Measurements from ENCODE around the gene DGLUCY. TPM values are rescaled to one million over a fixed set of nuclear protein-coding genes. Genes with fewer than 3 reads are reported as not detected.

The DGLUCY gene
- total RNA-seq, 4 donors from 2014 or later = 47.1 to 145 (median 102) TPM

- peak overlapping the region; percentile 56 to 80 (median 68) for H3K27ac ChIP-seq
- H3K4me1 ChIP-seq = peaks cover 0 to 30% (median 21%) of the 10 kb centered on the region in 4 donors
- no peak overlapping the region for H3K4me3 ChIP-seq
- TF ChIP-seq POLR2A (IDR thresholded peaks at IDR 0.05) (no peak), CTCF (IDR thresholded peaks at IDR 0.05) (no peak)
- no peak for DNase-seq
- no peaks in the 10 kb centered on the region for H3K9me3 ChIP-seq
- H3K36me3 ChIP-seq = peaks cover 0 to 18% (median 0%) of the 10 kb centered on the region in 3 donors
- H3K27me3 ChIP-seq = no peaks in the 10 kb centered on the region
These were observed 118.2 kb downstream of the DGLUCY start for GRCh38 chr14:91232052-91232451.

GRCh38 chr14:91232603-91233002 lies 118.7 kb downstream of the DGLUCY start:
- peaks cover 0 to 30% (median 21%) of the 10 kb centered on the region in 4 donors for H3K4me1 ChIP-seq
- no peak for TF ChIP-seq POLR2A (IDR thresholded peaks at IDR 0.05)
- no peak for TF ChIP-seq CTCF (IDR thresholded peaks at IDR 0.05)
- no peaks in the 10 kb centered on the region for H3K27me3 ChIP-seq
- H3K27ac ChIP-seq = peak overlapping the region; percentile 56 to 80 (median 68)
- H3K4me3 ChIP-seq = no peak overlapping the region
- peaks cover 0 to 12% (median 0%) of the 10 kb centered on the region in 3 donors for H3K36me3 ChIP-seq
- no peak for DNase-seq
- no peaks in the 10 kb centered on the region for H3K9me3 ChIP-seq

- no peak overlapping the region for H3K27ac ChIP-seq
- TF ChIP-seq POLR2A (IDR thresholded peaks at IDR 0.05) = no peak
- no peaks in the 10 kb centered on the region for H3K9me3 ChIP-seq
- DNase-seq = no peak
- H3K36me3 ChIP-seq = peaks cover 0 to under 1% (median 0%) of the 10 kb centered on the region in 3 donors
- no peaks in the 10 kb centered on the region for H3K27me3 ChIP-seq
- no peak overlapping the region for H3K4me3 ChIP-seq
- peaks cover 0 to 27% (median 14%) of the 10 kb centered on the region in 4 donors for H3K4me1 ChIP-seq
These were observed 120.3 kb downstream of the DGLUCY start for GRCh38 chr14:91233936-91234790.

- Histone ChIP-seq H3K36me3 (no peaks in the 10 kb centered on the region), H3K9me3 (no peaks in the 10 kb centered on the region), H3K27me3 (no peaks in the 10 kb centered on the region), H3K4me3 (no peak overlapping the region), H3K4me1 (peaks cover 0 to 21% (median 11%) of the 10 kb centered on the region in 4 donors), H3K27ac (no peak overlapping the region)
- no peak for DNase-seq
- TF ChIP-seq CTCF (IDR thresholded peaks at IDR 0.05) = no peak
- TF ChIP-seq POLR2A (IDR thresholded peaks at IDR 0.05) = no peak
These were observed 120.9 kb downstream of the DGLUCY start for GRCh38 chr14:91234791-91235114.

GRCh38 chr14:91235841-91236240 lies 122.0 kb downstream of the DGLUCY start:
- Histone ChIP-seq H3K4me3 (no peak overlapping the region), H3K9me3 (no peaks in the 10 kb centered on the region), H3K36me3 (no peaks in the 10 kb centered on the region), H3K27ac (no peak overlapping the region), H3K4me1 (peaks cover 0 to 15% (median 5%) of the 10 kb centered on the region in 4 donors), H3K27me3 (no peaks in the 10 kb centered on the region)
- DNase-seq = no peak
- TF ChIP-seq POLR2A (IDR thresholded peaks at IDR 0.05) (no peak), CTCF (IDR thresholded peaks at IDR 0.05) (no peak)

GRCh38 chr14:91237219-91237618 lies 123.3 kb downstream of the DGLUCY start:
- TF ChIP-seq POLR2A (IDR thresholded peaks at IDR 0.05) (no peak), CTCF (IDR thresholded peaks at IDR 0.05) (no peak)
- Histone ChIP-seq H3K4me1 (peaks cover 0 to 6% (median 2%) of the 10 kb centered on the region in 4 donors), H3K27ac (no peak overlapping the region), H3K36me3 (no peaks in the 10 kb centered on the region), H3K4me3 (no peak overlapping the region), H3K9me3 (no peaks in the 10 kb centered on the region), H3K27me3 (no peaks in the 10 kb centered on the region)
- no peak for DNase-seq

All from Peyer's patch (tissue), 4 donors.